ENCODE results near the gene SPEG.

Gene SPEG

DNA sequence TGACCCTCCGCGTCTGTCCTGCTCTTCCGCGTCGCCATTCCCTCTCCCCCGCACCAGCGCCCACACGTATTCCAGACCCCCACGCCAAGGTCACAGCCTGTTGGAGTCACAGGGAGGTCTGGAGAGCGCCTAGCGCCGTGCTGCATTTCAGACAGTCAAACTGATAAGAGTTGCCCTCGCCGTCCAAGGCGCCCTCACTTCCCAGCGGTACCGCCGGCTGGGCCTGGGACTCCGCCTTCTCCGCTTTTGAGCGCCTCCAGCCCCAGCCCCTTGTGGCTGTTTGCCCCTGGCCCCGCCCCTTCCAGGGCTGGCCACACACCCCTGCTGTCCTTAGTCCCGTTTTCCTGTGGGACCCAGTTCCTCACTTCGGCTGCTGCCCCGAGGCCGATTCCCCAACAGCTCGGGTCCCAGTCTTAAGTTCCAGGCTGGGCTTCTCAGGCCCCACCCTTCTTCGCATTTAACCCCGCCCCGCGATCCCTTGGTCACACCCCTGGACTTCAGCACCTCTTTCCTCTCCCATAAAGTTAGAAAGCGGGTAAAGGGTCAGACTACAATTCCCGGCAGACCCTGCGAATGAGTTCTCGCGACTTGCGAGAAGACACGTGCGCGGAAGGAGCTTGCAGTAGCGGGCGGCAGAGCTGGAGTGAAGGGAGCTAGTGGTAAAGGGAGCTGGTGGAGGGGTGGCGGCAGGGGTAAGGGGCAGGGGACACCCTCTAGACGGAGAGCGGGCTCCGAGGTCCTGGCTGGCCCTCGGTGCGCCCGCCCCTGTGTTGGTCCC, 63.8 kb downstream of the SPEG start, which contains the start of gene GMPPA:
TSS of gene GMPPA (plus strand) at position 612 of the 778 bp plus-strand sequence. CDS start 1,085 bp downstream, outside the sequence.
- DNase-seq: peak; percentile 99

DNA sequence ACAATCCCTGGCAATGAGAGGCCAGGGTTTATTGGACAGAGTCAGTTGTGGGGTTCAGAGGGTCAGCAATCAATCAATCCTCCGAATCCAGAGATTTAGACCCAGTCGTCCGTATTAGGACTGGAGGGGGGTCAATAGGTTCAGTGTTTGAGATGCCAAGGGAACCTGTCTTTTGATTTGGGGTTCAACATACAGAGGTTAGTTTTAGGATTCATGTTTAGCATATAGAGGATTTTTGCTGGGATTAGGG, 64.3 kb downstream of the SPEG start:
- no peak for DNase-seq

DNA sequence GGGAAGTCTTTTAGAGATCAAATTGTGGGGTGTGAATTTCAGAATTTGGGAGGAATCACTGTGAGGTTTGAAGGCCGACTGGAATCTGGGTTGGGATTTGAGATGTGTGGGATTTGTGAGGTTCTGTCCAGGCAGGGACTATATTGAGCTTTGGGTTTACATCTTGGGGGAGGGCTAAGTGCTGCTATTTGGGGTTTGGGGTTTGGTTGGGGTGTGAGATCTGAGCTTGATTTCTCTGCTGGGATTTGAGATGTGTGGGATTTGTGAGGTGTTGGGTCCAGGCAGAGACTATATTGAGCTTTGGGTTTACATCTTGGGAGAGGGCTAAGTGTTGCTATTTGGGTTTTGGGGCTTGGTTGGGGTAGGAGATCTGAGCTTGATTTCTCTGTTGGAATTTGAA, 64.9 kb downstream of the SPEG start:
- no peak for DNase-seq

DNA sequence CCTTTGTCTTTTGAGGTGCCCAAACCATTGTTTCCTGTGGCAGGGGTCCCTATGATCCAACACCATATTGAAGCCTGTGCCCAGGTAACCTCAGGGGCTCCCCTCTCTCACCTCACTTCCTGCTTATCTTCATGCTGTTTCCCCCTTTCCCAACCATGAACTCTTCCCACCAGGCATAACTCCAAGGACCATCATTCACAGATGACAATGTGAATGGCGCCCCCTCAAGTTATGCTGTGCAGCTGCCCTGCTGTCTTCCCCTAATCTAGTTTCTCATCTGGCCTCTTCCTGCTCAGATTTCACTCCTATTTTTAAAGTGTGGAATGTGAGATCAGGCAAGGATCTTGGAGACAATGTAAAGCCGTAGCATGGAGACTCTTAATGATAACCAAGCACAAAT, 65.5 kb downstream of the SPEG start:
- DNase-seq: no peak

DNA sequence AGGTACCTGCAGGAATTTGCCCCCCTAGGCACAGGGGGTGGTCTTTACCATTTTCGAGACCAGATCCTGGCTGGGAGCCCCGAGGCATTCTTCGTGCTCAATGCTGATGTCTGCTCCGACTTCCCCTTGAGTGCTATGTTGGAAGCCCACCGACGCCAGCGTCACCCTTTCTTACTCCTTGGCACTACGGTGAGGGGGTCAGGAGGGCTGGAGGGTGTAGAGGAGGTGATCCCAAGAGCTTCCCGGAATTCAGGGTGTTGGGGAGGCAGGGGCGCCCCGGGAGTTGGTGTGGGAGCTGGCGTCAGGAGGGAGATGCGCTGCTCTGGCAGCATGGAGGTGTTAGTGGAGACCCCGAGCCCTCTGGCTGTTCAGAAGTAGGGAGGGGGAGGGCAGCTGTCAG, 67.2 kb downstream of the SPEG start:
- no peak for DNase-seq

DNA sequence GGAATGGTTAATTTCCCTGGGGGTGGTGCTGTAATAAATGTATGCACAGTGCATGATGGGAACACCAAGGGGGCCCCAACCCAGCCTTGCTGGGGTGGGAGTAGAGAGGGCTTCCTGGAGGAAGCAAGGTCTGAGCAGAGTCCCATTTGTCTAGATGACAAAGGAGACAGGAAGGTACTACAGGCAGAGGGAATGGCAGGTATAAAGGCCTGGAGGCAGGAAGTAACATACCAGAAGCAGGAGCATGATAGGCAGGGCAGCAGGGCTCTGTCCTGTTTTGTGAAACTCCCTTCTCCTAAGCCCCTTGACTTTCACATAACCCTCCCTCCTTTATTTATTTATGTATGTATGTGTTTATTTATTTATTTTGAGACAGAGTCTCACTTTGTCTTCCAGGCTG, 68.0 kb downstream of the SPEG start:
- DNase-seq: no peak

DNA sequence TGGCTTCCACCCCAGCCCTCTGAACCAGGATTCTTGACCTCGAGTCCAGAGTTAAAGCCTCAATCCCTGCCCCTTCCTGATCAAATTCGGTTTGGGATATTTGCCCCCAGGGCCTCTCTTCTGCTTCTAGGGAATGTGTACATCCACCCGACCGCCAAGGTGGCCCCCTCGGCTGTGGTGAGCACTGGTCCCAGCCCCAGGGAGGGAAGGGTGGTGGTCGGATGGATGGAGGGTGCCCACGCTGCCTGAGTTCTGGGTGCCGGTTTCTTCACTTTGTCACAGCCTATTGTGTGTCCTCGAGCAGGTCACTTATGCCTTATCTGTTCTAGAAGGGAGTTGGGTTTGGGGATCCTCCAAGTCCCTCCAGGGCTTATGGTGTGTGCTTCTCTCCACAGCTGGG, 70.9 kb downstream of the SPEG start:
- DNase-seq: no peak

DNA sequence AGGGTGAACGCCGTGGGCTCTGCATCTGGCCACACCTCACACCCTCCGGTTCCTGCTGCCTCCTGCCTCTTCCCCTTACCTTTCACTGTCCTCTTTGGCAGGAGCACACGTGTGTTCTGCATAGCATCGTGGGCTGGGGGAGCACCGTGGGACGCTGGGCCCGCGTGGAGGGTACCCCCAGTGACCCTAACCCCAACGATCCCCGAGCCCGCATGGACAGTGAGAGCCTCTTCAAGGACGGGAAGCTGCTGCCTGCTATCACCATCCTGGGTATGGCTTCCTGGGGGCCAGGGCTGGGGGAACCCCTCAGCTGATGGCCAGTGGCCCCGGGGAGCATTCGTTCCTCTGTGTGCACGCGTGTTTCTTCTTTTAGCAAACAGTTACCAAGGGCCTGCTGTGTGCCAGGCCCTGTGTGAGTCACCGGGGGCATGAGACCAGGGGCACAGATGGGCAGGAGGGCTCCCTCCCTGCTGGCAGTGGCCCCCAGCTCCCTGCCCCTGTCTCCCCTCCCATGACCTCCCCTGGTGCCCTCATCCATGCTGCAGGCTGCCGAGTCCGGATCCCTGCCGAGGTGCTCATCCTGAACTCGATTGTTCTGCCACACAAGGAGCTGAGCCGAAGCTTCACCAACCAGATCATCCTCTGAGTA, 71.6 kb downstream of the SPEG start:
- no peak for DNase-seq

DNA sequence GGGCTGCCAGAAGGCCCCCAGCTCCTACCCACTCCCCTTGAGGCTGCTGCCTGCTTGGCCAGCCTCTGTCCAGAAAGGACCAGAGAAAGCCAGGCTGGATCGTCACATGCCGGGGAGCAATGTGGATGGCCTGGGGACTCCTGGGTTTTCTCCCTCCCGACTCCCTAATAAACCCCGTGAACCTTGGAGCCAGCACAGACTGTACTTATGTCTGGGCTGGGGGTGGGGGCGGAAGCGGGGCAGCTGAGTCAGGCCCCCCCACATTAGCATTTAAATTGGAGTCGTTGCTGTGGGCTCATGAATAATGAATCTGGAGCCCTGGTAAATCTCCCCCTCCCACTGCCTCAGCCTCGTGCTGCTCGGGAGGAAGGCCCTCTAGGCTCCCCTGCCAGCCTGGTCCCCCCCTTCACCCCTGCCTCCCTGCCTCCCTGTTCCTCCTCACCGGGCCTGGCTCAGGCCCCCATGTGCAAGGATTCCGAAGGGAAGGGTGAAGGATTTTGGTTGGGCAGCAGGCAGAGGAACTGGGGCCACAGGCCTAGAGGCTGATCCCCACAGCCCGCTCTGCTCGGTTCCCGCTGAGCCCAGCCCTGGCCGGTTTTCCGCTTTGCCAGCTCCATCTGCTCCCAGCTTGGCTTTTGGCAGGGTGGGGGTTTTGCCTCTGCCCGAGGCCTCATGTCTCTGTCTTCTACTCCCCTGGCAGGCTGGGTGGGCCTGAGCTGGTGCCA, 72.3 kb downstream of the SPEG start:
- DNase-seq: no peak

DNA sequence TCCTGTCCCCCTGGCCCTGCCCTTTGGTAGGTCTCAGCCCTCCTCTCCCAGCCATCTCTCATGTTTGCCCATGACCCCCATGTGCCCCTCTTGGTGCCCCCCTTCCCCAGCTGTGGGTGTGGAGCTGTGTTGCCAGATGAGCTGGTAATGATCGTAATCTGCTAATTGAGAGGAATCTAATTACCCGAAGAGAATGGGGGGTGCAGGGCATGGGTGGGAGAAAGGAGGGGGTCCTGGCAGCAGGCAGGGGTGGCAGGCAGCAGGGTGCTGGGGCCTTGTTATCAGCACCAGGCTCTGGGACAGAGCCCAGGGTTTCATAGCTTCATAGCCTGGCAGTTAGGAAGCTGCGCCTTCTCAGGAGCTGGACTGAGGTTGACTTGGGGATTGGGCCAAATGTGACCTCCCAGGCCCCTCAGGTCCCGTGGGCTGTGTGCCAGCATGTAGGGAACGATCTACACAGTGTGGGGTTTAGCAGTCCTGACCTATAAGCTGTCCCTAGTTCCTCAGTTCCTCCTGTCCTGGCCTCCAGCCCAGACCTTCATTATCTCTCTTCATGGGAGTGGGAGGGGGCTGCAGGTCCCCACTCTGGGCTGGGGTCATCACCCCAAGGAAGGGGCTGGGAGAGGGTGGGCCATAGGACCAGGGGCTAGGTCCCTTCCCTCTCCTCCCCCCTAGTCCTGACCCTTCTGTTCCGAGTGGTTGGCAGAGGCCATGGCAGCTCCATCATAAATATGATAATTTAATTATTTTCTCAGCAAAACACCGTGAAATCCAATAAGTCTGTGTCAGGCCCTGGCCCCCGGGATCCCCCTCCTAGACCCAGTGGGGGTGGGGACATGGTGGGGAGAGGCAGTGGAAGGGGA, 73.2 kb downstream of the SPEG start:
- DNase-seq: peak; percentile 66

DNA sequence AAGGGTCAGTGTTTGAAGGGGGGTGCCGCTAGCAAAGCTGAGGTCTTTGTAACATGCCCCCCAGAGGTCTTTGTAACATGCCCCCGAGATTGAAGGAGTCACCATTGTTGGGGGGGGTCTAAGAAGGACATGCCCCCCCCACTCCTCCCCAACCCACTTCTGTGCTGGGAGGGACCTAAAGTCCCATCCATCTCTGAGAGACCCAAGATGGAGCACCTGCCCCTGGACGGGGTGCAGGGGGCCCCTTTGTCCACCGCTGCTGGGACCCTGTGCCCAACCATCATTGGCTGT, 73.7 kb downstream of the SPEG start:
- DNase-seq: no peak

DNA sequence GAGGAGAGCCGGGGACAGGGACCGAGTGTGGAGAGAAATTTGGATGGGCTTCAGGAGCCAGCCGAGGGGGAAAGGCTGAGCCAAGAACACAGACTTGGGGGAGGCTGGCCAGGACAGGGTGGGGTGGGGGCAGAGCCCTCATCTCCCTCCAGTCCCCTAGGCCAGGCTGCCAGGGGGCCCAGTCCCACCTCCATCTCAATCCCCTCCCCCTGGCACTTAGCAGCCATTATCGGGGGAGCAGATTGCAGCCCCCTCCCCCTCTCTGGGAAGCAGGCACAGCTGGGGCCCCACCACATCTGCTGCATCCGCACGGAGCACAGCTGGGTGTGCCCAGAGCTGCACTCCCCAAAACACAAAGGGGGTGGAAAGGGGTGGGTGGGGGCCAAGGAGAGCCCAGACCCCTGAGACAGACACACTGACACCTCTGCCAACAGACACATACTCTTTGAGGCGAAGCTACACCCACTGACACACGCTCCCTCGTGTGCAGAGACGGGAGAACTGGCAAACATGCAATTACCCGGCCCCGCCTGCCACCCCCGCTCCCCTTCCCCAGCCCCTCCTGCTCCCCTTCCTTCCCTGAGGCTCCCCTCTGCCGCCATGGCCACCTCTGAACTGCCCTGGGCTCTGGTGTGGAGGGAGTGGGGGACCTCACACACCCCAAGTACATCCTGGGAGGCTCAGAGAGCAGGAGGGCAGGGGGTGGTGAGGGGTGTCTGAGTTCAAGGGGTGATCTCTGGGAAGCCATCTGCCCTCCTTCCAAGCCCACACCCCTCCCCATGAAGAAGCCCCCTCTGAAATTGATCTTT, 74.5 kb downstream of the SPEG start:
- DNase-seq: peak; percentile 53

DNA sequence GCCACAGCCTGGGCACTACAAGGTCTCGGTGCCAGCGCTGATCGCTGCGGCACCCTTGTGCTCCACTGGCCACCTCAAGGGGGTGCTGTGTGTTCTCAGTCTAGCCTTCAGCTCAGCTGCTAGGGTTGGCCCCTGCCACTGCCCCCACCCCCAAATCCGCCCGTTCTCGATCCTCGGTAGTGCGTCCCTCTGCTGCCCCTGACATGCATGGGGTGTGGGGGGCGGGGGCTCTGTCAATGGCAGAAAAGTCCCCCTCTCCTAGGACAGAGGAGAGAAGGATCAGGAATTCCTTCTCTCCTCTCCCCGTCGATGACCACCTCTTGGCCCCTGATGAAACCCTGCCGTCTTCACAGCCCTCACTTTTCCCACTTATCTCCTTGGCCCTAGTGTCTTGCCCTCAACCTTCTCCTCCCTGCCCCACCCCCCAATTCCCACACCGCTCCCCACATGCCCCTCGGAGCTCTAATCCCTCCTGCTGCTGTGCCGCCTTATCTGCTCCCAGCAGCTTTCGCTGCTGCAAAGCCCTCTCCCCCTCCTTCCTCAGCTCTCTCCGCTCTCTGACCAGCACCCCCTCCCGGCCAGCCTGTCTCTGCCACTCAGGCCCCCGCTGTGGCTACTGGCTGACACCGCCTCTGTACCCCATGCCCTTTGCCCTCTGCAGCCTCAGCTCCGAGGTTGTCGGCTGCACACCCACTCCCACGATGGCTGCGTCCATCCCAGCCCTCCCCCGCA, 75.3 kb downstream of the SPEG start:
- DNase-seq: peak; percentile 97

DNA sequence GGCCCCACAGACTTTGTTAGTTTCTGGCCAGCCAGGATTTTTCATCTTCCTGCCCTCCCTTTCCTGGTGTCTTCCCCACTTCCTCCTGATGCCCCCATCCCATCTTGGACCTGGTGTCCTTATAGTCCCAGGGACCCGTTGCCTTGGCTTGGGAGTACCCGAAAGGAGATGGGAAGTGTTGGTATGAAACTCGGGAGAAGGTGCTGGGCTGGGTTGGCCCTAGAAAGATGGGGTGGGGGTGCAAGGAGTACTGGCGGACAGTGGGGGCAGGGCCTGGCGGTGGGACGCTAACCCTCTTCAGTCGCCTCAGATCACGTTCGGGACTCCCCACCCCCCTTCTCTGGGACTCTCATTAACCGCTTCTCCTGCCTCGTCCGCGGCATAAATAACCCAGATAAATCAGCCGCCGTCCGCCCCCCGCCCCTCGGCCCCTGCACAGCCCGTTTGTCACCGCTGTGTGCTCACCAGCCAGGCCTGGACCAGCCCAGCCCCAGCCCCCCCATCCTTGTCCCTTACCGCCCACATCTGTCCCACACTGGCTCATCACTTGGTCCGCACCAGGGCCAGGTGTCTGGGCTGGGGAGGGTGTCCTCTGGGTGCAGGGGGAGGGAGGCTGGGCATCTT, 76.0 kb downstream of the SPEG start:
- peak; percentile 52 for DNase-seq

DNA sequence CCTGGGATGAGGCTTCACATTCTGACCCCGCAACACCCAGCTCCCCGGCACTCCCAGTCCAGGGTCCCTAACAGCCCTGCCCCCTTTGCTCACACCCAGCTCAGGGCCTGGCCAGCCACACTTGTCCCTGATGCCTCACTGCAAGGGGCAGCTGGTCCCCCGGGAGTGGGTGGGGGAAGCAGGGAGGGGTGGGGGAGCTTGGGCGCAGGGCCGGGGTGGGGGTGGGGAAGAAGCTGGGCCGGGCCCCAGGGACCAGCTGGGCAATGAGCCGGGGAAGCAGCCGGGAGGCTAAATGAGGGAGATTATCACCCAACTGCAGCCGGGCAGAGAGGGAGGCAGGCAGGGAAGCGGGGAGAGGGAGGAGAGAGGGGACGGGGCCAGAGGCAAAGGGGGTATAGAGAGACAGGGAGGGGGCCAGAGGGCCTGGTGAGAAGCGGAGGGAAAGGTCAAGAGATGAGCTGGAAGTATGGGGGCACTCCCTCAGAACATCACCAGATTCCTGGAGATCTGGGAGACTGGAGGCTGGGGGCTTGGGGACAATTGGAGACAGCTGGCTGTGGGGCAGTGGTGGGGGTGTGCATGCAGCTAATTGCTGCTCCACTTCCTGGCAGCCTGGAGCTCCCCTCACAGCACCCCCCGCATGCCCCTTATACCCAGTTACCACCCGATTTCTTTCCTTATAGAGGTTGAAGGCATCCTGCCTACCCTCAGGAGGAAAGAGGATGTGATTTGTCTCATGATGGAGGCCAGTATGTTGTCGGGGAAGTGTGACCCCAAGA, 77.1 kb downstream of the SPEG start:
- DNase-seq: peak; percentile 85

DNA sequence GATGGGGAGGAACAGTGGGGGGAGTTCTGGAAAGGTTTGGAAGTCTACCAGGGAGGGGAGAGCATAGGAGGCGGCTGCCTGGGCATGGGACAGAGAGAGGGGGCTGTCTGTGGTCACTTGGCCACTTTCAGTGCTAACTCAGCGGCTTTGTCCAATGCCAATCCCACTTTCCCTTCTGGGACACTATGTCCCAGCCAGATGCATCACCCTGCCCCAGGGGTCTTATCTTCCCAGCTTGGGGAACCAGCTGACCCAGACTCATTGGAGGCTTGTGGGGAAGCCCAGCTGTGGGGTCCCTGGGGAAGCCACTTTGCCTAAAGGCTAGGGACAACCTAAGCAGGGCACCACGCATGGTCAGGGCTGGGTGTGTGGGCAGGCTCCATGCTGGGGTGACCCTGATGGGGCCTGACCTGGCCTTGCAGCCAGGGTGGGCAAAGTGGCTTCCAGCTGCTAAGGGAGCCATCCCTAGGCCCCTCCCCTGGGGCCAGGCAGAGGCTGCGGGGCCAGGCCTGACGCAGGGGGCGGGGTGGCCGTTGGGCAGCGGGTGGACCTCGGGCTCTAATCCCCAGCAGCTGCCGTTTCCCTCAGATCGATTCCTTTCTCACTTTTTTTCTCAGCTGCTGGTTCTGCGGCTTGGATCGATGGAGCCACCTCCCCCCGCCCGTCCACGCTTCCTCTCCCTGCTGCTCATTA, 78.0 kb downstream of the SPEG start:
- DNase-seq: no peak

DNA sequence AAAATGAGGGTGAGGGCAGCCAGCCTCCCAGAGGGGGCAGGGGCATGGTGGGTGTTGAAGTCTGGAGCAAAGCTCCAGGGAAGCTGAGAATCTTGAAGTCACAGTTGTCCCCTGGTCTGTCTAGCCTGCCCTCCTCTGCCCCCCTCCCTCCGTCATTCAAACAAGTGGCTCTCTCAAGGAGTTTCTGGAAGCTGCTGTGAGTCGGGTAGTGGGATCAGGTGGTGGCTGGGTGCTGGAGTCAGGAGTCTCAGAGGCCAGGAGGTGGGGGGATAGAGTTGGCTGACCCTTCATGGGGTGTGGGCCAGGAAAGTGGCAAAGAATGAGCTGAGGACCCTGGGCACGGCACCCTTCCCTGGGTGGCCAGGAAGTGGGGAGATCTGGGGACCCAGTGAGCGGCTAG, 79.1 kb downstream of the SPEG start:
- DNase-seq: no peak

DNA sequence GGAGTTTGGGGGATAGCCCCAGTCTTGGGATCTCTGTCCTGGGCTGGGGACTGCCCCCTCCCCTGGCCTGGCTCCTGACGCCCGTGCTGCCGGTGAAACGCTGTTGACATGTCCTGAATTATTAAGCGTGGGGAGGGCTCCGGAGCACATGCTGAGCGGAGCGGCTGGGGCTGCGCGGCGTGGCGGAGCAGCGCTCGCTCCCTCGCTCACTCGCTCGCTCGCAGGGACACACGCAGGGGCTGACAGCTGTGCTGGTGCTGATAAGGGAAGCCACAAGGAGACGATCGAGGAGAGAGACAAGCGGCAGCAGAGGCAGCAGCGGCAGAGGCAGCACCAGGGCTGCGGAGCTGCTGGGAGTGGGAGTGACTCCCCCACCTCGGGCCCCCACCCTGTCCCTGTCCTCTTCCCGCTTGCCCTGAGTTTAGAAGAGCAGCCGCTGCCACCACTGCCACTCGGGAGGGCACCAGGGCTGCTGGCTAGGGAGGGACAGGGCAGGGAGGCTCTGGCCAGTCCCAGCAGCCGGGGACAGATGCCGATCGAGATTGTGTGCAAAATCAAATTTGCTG, 79.6 kb downstream of the SPEG start, which contains the start of gene ASIC4:
TSS of gene ASIC4 (plus strand) at position 287 of the 566 bp plus-strand sequence. CDS start at position 530, 243 bp downstream.
- DNase-seq: peak; percentile 97

DNA sequence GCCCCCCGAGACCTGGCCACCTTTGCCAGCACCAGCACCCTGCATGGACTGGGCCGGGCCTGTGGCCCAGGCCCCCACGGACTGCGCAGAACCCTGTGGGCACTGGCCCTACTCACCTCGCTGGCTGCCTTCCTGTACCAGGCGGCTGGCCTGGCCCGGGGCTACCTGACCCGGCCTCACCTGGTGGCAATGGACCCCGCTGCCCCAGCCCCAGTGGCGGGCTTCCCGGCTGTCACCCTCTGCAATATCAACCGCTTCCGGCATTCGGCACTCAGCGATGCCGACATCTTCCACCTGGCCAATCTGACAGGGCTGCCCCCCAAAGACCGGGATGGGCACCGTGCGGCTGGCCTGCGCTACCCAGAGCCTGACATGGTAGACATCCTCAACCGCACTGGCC, 80.2 kb downstream of the SPEG start:
- DNase-seq: no peak

All from hematopoietic multipotent progenitor cell treated with erythropoietin and hydrocortisone succinate and interleukin-3 and kit ligand, for 4 days (in vitro differentiated cells).